ENCODE data around the gene FAM151A.

DNA sequence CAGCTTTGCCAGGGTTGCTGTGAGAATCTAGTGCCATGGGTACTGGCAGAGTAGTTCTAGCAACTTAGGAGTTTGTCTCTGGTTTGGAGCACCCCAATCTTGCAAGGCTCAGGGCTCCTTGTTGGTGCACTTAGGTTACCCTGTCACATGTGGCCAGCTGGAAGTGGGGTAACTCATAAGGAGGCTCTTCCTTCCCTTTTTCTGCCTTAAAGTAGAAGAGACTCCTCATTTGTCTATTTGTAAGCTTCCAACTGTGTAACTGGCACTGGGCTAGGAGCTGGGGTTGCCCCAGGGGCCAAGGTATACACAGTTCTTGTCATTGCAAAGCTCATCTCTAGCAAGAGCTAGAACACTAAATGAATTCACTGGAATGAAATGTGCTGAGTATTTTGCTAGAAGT, 28.8 kb upstream of the FAM151A start:
- TF ChIP-seq, protein P1, sequence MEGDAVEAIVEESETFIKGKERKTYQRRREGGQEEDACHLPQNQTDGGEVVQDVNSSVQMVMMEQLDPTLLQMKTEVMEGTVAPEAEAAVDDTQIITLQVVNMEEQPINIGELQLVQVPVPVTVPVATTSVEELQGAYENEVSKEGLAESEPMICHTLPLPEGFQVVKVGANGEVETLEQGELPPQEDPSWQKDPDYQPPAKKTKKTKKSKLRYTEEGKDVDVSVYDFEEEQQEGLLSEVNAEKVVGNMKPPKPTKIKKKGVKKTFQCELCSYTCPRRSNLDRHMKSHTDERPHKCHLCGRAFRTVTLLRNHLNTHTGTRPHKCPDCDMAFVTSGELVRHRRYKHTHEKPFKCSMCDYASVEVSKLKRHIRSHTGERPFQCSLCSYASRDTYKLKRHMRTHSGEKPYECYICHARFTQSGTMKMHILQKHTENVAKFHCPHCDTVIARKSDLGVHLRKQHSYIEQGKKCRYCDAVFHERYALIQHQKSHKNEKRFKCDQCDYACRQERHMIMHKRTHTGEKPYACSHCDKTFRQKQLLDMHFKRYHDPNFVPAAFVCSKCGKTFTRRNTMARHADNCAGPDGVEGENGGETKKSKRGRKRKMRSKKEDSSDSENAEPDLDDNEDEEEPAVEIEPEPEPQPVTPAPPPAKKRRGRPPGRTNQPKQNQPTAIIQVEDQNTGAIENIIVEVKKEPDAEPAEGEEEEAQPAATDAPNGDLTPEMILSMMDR (IDR thresholded peaks at IDR 0.05; ENCODE audit: insufficient read depth, low read length, poor library complexity, severe bottlenecking): no peak
- TF ChIP-seq EZH2phosphoT487 (conservative IDR thresholded peaks at IDR 0.05; ENCODE audit: low read length): no peak
